ENCODE measurements around the gene KLHDC7B. TPM values are rescaled to one million over a fixed set of nuclear protein-coding genes. Genes with fewer than 3 reads are reported as not detected.

Gene KLHDC7B
- total RNA-seq, 8 experiments from 2014 or later, result 0.16 to 1.5 (median 0.40) TPM

DNA sequence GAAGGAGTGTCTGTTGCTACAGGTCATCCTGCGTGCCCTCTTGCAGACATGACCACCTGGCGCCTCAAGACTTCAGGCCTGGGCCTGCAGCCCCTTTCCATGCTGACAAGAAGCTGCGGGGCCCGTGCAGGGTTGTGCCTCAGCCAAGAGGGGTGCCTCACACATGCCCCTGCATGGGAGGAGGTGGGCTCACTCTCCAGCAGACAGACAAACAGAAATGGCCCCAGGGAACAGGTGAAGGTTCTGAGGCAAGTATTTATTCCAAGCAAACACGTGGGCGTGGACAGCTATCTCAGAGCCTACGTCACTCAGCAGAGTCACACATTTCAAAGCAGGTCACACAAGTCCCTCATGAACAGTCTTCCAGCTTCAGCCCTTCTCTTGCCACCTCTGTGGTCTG, 22.9 kb downstream of the KLHDC7B start:
- H3K4me3 ChIP-seq, result no peak overlapping the region
- H3K4me1 ChIP-seq (replicated peaks in 1 of 2), result peaks cover 2 to 5% of the 10 kb centered on the region in 2 donors
- in situ Hi-C loops (cut with MboI; ENCODE audit: low pct_unique_long_range_greater_than_20kb in 2 of 9, low sequenced_read_pairs in 9 of 9, unreplicated experiment in 9 of 9), result no loop called here
- no peak for ATAC-seq (replicated peaks in 6 of 8)
- no peak overlapping the region for H3K27ac ChIP-seq
- WGBS, 10 experiments, result 60 to 93% (median 80%) methylated on average over 1 to 5 of the region's 7 CpGs; no CpG with 5 or more reads in 5 of the 10 experiments

DNA sequence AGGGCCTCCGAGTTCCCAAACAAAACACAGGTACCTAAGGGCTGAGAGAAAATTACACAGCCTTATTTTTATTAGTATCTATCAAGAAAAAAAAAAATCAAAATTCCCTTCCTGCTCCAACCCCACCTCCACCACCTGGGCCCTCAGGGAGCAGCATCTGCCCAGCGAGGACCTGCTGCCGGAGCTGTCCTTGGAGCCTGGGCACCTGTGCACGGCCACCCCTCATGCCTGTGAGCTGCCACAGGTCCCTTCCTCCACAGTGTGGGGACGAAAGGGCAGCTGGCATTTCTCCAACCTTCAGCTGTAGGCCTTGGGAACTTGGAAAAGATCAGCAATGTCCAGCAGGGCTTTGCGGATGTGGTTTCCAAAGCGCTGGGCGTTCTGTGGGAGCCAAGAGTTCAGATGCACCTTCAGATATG, 23.4 kb downstream of the KLHDC7B start:
- no peak for ATAC-seq (replicated peaks in 6 of 8)
- 58 to 97% (median 90%) methylated on average over 2 to 7 of the region's 8 CpGs; no CpG with 5 or more reads in 5 of the 10 experiments for WGBS, 10 experiments
- Histone ChIP-seq H3K27ac (no peak overlapping the region), H3K4me1 (replicated peaks in 1 of 2) (peaks cover 0 to 1% of the 10 kb centered on the region in 2 donors), H3K4me3 (no peak overlapping the region)
- in situ Hi-C loops (cut with MboI; ENCODE audit: low pct_unique_long_range_greater_than_20kb in 2 of 9, low sequenced_read_pairs in 9 of 9, unreplicated experiment in 9 of 9), result no loop called here

DNA sequence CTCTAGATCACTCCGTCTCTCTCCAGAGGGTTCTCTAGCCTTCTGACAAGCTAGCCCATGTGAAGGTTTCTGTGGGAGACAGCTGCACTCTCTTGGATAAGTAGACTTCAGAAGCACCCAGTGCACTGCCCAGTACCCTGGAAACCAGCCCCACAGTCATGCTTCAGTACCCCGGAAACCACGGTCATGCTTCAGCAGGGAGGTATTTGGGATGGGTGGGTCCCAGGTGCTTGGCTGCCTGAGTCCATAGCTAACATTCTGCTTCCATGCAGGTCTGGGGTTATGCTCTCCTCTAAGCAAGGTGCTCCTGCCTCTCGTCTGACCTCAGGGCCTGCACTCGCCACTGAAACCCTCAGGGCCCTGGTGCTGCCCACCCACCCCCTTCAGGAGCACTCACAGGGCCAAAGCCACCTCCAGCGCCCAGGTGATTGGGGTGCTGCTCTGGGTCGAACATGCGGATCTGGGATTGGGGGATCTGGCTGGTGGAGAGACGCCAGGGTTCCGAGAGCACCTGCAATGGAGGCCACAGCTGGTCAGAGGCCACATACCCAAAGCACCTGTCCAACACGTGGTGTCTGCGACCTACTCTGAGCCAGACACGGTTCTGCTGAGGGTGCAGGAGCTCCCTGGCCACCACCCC, 24.3 kb downstream of the KLHDC7B start:
- WGBS, 10 experiments, result 73 to 92% (median 85%) methylated on average over 1 to 6 of the region's 13 CpGs; no CpG with 5 or more reads in 6 of the 10 experiments
- in situ Hi-C loops (cut with MboI; ENCODE audit: low pct_unique_long_range_greater_than_20kb in 2 of 9, low sequenced_read_pairs in 9 of 9, unreplicated experiment in 9 of 9), result no loop called here
- no peak overlapping the region for H3K27ac ChIP-seq
- no peaks in the 10 kb centered on the region for H3K4me1 ChIP-seq (replicated peaks in 1 of 2)
- no peak overlapping the region for H3K4me3 ChIP-seq
- no peak for ATAC-seq (replicated peaks in 6 of 8)

- in situ Hi-C loops (cut with MboI; ENCODE audit: low pct_unique_long_range_greater_than_20kb in 2 of 9, low sequenced_read_pairs in 9 of 9, unreplicated experiment in 9 of 9), result no loop called here
- Histone ChIP-seq H3K4me1 (replicated peaks in 1 of 2) (no peaks in the 10 kb centered on the region), H3K27ac (no peak overlapping the region), H3K4me3 (no peak overlapping the region)
- ATAC-seq (replicated peaks in 6 of 8), result no peak
- WGBS, 10 experiments, result 0 to 100% (median 80%) methylated on average over 1 to 5 of the region's 12 CpGs; no CpG with 5 or more reads in 5 of the 10 experiments
Observed at GRCh38 chr22:50570861-50571260, 25.2 kb downstream of the KLHDC7B start.

DNA sequence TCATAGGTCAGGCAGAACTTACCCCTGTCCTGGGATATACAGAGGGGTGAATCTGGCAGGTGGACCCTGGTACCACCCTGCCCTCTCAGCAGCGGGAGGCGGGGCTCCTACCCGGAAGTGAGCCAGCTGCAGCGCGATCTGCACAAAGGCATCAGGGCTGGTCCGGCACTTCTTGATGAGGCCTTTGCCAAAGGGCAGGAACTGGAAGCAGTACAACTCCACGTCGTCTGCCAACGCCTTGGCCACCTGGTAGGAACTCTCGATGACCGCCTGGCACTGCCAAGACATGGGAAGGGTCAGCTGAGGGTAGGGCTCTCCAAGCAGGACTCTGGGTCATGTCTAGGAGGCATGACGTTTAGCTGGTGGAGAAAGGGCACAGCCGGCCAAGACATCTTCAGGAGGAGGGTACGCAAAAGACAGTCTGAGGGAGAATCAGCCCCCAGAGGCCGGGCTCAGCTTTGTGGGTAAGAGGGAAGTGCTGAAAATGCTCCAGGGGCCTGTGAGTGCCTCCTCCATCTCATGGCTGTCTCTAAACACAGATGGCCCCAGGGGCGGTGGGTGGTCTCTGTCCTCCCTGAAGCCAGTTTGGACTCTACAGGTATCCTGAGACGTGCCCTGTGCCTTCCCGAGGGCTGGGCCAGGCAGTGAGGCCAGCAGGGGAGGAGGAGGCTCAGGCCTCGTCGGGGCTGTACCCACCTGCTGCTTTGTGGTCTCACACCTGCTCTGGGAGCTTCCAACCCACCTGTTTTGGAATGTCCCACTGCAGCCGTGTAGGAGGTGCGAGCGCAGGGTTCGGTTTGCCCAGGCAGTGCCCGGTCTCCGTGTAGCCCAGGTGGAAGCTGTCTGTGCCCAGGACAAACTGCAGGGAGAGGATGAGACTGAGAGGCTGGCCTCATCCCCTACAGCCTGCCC, 25.8 kb downstream of the KLHDC7B start:
- no peak overlapping the region for H3K4me3 ChIP-seq
- WGBS, 10 experiments, result 60 to 96% (median 77%) methylated on average over 1 to 11 of the region's 26 CpGs; no CpG with 5 or more reads in 5 of the 10 experiments
- no peak for ATAC-seq (replicated peaks in 6 of 8)
- no peak overlapping the region for H3K27ac ChIP-seq
- H3K4me1 ChIP-seq (replicated peaks in 1 of 2), result no peaks in the 10 kb centered on the region
- in situ Hi-C loops (cut with MboI; ENCODE audit: low pct_unique_long_range_greater_than_20kb in 2 of 9, low sequenced_read_pairs in 9 of 9, unreplicated experiment in 9 of 9), result no loop called here

- peak in 2 of 8 experiments; percentile 5 to 6 for ATAC-seq (replicated peaks in 6 of 8)
- WGBS, 10 experiments, result 50 to 100% (median 95%) methylated on average over 1 to 4 of the region's 11 CpGs; no CpG with 5 or more reads in 6 of the 10 experiments
- Histone ChIP-seq H3K4me3 (no peak overlapping the region), H3K27ac (no peak overlapping the region), H3K4me1 (replicated peaks in 1 of 2) (no peaks in the 10 kb centered on the region)
- in situ Hi-C loops (cut with MboI; ENCODE audit: low pct_unique_long_range_greater_than_20kb in 2 of 9, low sequenced_read_pairs in 9 of 9, unreplicated experiment in 9 of 9), result no loop called here
Observed at GRCh38 chr22:50572965-50573364, 27.3 kb downstream of the KLHDC7B start.

- Histone ChIP-seq H3K4me3 (no peak overlapping the region), H3K4me1 (replicated peaks in 1 of 2) (no peaks in the 10 kb centered on the region), H3K27ac (no peak overlapping the region)
- in situ Hi-C loops (cut with MboI; ENCODE audit: low pct_unique_long_range_greater_than_20kb in 2 of 9, low sequenced_read_pairs in 9 of 9, unreplicated experiment in 9 of 9), result no loop called here
- ATAC-seq (replicated peaks in 6 of 8), result no peak
- WGBS, 10 experiments, result 17 to 100% (median 93%) methylated on average over 1 to 8 of the region's 26 CpGs; no CpG with 5 or more reads in 3 of the 10 experiments
Observed at GRCh38 chr22:50573491-50574382, 28.0 kb downstream of the KLHDC7B start.

DNA sequence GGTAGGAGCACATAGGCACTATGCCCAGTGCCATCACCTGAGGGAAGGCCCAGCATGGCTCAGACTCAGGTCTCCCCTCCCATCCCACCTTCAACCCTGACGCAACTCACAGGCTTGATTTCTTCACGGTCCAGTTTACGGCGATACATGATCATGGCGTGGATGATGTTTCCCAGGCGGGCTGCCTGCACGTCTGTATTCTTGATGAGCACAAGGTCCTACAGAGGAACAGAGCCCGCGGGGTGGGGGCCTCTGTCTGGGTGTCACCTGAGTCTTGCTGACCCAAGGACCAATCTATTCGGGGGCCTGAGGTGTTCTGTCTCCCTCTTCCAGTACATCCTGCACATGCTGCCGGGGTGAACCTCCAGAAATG, 28.7 kb downstream of the KLHDC7B start:
- in situ Hi-C loops (cut with MboI; ENCODE audit: low pct_unique_long_range_greater_than_20kb in 2 of 9, low sequenced_read_pairs in 9 of 9, unreplicated experiment in 9 of 9), result no loop called here
- Histone ChIP-seq H3K4me1 (replicated peaks in 1 of 2) (no peaks in the 10 kb centered on the region), H3K27ac (no peak overlapping the region), H3K4me3 (no peak overlapping the region)
- WGBS, 10 experiments, result 76 to 100% (median 96%) methylated on average over 1 to 10 of the region's 11 CpGs; no CpG with 5 or more reads in 7 of the 10 experiments
- ATAC-seq (replicated peaks in 6 of 8), result no peak

- no peak overlapping the region for H3K4me3 ChIP-seq
- WGBS, 10 experiments, result 72 to 100% (median 80%) methylated on average over 1 to 5 of the region's 8 CpGs; no CpG with 5 or more reads in 3 of the 10 experiments
- in situ Hi-C loops (cut with MboI; ENCODE audit: low pct_unique_long_range_greater_than_20kb in 2 of 9, low sequenced_read_pairs in 9 of 9, unreplicated experiment in 9 of 9), result no loop called here
Observed at GRCh38 chr22:50575426-50575941, 29.8 kb downstream of the KLHDC7B start.

GRCh38 chr22:50576070-50576469, 30.4 kb downstream of the KLHDC7B start:
- WGBS, 10 experiments, result 0 to 90% (median 49%) methylated on average over 1 to 3 of the region's 5 CpGs; no CpG with 5 or more reads in 5 of the 10 experiments
- Histone ChIP-seq H3K4me1 (replicated peaks in 1 of 2) (no peaks in the 10 kb centered on the region), H3K27ac (no peak overlapping the region), H3K4me3 (no peak overlapping the region)
- in situ Hi-C loops (cut with MboI; ENCODE audit: low pct_unique_long_range_greater_than_20kb in 2 of 9, low sequenced_read_pairs in 9 of 9, unreplicated experiment in 9 of 9), result no loop called here
- peak in 7 of 8 experiments; percentile 36 to 78 (median 58) for ATAC-seq (replicated peaks in 6 of 8)

More at GRCh38 chr22:50575426-50575941, 29.8 kb downstream of the KLHDC7B start:
- no peak for ATAC-seq (replicated peaks in 6 of 8)
- H3K4me1 ChIP-seq (replicated peaks in 1 of 2), result no peaks in the 10 kb centered on the region
- no peak overlapping the region for H3K27ac ChIP-seq

GRCh38 chr22:50576806-50577696, 31.4 kb downstream of the KLHDC7B start:
- in situ Hi-C loops (cut with MboI; ENCODE audit: low pct_unique_long_range_greater_than_20kb in 2 of 9, low sequenced_read_pairs in 9 of 9, unreplicated experiment in 9 of 9), result no loop called here
- H3K4me1 ChIP-seq (replicated peaks in 1 of 2), result peaks cover 5 to 7% of the 10 kb centered on the region in 2 donors
- no peak overlapping the region for H3K27ac ChIP-seq
- no peak overlapping the region for H3K4me3 ChIP-seq
- 60 to 80% methylated on average over 1 to 2 of the region's 18 CpGs; no CpG with 5 or more reads in 8 of the 10 experiments for WGBS, 10 experiments
- no peak for ATAC-seq (replicated peaks in 6 of 8)

DNA sequence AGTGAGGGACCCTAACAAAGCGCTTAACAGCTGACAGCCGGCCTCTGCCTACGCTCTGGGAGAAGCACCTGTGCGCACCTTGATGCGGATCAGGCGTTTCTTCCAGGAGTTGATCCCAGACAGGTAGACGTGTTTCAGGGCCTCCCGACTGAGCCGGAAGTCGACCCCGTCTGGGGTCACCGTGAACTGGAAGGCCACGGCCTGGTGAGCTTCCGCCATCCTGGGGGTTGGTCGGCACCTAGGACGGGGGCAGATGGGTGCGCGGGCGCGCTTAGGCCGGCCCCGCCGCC, 31.9 kb downstream of the KLHDC7B start:
- no peak overlapping the region for H3K27ac ChIP-seq
- H3K4me1 ChIP-seq (replicated peaks in 1 of 2), result peaks cover 5 to 7% of the 10 kb centered on the region in 2 donors
- H3K4me3 ChIP-seq, result no peak overlapping the region
- in situ Hi-C loops (cut with MboI; ENCODE audit: low pct_unique_long_range_greater_than_20kb in 2 of 9, low sequenced_read_pairs in 9 of 9, unreplicated experiment in 9 of 9), result no loop called here
- WGBS, 10 experiments, result no CpG with 5 or more reads among the region's 23 CpGs
- no peak for ATAC-seq (replicated peaks in 6 of 8)

Measured in motor neuron (in vitro differentiated cells).